ENCODE results near the gene CORO6. TPM values are rescaled to one million over a fixed set of nuclear protein-coding genes. Genes with fewer than 3 reads are reported as not detected.

CORO6 gene
- total and polyA plus RNA-seq, 2 of the 13 experiments (the other 11 are each of a cell fraction or from before 2014, with no cell fraction given): 0.42 to 0.82 TPM

DNA sequence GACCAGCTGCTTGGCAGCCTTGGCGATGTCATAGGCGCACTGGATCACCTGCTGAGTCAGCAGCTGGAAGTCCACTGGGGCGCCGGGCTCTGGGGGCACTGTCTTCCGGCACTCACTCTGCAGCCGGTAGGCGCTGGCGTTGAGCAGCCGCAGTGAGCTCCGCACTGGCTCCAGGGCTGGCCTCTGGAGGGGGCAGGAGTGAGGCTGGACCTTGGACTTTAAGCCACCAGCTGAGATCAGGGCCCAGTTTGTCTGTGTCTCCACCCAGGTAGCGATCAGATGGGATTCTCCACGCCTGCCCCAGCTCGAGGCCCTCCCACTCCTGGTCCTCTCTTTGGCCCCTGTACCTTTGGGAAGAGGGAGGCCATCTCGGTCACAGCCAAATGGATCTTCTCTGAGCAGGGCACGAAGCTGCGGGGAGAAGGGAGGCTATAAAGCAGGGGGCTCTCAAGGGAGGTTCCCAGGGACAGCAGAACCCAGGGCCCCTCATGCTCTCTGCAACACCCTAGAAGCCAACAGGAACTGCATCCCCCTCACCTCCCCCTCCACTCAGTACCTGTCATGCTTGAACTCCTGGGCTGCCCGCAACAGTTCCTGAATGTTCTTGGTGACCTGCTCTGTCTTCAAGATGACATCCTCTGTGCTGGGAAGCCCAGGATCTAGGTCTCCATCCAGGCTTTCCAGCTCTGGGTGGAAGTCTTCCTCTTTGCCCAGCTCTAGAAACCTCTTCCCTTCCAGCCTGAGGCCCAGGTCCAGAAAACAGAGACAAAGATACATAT lies 47.8 kb downstream of the CORO6 start (continued):
- TF ChIP-seq, protein P1, sequence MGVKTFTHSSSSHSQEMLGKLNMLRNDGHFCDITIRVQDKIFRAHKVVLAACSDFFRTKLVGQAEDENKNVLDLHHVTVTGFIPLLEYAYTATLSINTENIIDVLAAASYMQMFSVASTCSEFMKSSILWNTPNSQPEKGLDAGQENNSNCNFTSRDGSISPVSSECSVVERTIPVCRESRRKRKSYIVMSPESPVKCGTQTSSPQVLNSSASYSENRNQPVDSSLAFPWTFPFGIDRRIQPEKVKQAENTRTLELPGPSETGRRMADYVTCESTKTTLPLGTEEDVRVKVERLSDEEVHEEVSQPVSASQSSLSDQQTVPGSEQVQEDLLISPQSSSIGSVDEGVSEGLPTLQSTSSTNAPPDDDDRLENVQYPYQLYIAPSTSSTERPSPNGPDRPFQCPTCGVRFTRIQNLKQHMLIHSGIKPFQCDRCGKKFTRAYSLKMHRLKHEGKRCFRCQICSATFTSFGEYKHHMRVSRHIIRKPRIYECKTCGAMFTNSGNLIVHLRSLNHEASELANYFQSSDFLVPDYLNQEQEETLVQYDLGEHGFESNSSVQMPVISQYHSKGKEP (CRISPR knock-in tag; IDR thresholded peaks at IDR 0.05): no peak
- peak; percentile 91 for TF ChIP-seq SAP130 (CRISPR knock-in tag; IDR thresholded peaks at IDR 0.05; ENCODE audit: low read depth)
- TF ChIP-seq ZNF44 (CRISPR knock-in tag; IDR thresholded peaks at IDR 0.05): no peak
- no peak for TF ChIP-seq ZFP1 (CRISPR knock-in tag; IDR thresholded peaks at IDR 0.05)

DNA sequence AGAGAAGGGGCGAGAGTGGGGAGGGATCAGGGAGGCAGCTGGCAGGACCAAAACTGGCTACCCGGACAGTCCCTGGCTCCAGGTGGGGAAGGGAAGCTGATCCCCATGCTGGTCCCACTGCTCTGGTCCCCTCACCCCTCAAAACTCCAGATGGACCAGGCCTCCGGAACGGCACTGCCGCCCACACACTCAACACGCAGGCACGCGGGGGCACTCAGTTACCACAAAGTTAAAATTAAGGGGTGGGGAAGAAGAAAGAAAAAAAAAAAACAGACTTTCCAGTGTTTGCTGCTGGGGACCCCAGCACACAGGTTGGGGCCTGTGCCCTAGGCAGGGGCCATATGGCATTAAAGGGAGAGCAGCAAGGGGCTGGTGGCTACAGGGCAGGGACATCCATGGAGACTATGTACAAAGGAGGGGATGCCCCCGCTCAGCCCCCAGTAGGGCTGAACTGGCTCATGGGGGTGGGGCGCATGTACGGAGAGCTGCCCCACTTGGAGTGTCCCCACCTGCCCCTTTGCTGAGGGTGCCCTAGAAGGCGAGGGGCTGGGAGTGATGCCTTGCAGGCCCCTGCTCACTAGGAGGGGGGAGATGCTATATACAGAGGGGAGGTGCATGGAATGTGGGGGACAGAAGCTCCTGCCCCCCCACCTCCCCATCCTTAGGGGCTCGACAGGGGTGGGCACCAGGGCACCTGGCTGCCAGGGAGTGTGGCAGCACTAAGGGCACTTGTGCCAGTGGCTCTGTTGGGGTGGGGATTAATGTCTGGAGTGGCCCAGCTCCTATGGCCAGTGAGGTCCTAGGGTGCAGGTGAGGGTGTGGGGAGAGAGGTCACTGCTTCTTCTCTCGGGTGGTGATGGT lies 48.6 kb downstream of the CORO6 start:
- Histone ChIP-seq H3K9ac (ENCODE audit: insufficient read depth, low read depth, low read length) (no peak overlapping the region), H2AFZ (ENCODE audit: low read length) (no peak overlapping the region), H3K4me1 (ENCODE audit: insufficient read depth, low read length) (peaks cover 29% of the 10 kb centered on the region), H3K9me3 (ENCODE audit: low read length) (no peaks in the 10 kb centered on the region), H3K4me2 (ENCODE audit: low read depth, low read length) (peak overlapping the region; percentile 59), H3K4me3 (replicated peaks in 1 of 3; ENCODE audit: insufficient read depth in 1 of 3, low read depth in 2 of 3, low read length in 3 of 3) (peak overlapping the region in 1 of 3 experiments; percentile 30; a peak in 1 of 6 replicates), H3K27me3 (ENCODE audit: control insufficient read depth in 1 of 2, insufficient read depth in 2 of 2, low read length in 2 of 2) (no peaks in the 10 kb centered on the region), H3K27ac (ENCODE audit: extremely low read length, insufficient read depth, low read length) (peak overlapping the region; percentile 46), H3K79me2 (ENCODE audit: insufficient read depth, low read length) (no peaks in the 10 kb centered on the region), H3K36me3 (replicated peaks in 1 of 2; ENCODE audit: control insufficient read depth in 1 of 2, insufficient read depth in 2 of 2, low read length in 2 of 2) (peaks cover 5 to 17% of the 10 kb centered on the region in 2 experiments; a peak in 4 of 5 replicates), H4K20me1 (ENCODE audit: insufficient read depth, low read length) (no peaks in the 10 kb centered on the region)
- no TSS peak for BruUV-seq (replicated peaks)
- in situ Hi-C loops (cut with HindIII; ENCODE audit: extremely low pct_ligation_motif_present, low pct_unique_long_range_greater_than_20kb): no loop called here
- FAIRE-seq (no peak), ATAC-seq (no peak), DNase-seq (ENCODE audit: low spot score) (no peak)
- intact Hi-C loops (cut with micrococcal nuclease; ENCODE audit: unreplicated experiment): loop anchor here (2.0 kb wide), 1 partner anchor 17 kb away; no protein-coding TSS in a partner anchor
- CTCF ChIA-PET (ENCODE audit: low intra/inter-chr PET ratio, low total read pairs): interaction anchor here (1.0 to 1.2 kb wide), 2 partner anchors 18 to 44 kb away, joined by 4 to 5 read pairs; no protein-coding TSS in a partner anchor
- 93% methylated on average over 12 of the region's 14 CpGs for WGBS (ENCODE audit: low lambda C conversion rate)
- POLR2A ChIA-PET: interaction anchor here (0.8 to 1.6 kb wide), 10 partner anchors 8 to 280 kb away, joined by 3 to 23 read pairs (median 3); partner anchors contain the start of genes ABHD15, ANKRD13B and NUFIP2
- TF ChIP-seq, protein P2, sequence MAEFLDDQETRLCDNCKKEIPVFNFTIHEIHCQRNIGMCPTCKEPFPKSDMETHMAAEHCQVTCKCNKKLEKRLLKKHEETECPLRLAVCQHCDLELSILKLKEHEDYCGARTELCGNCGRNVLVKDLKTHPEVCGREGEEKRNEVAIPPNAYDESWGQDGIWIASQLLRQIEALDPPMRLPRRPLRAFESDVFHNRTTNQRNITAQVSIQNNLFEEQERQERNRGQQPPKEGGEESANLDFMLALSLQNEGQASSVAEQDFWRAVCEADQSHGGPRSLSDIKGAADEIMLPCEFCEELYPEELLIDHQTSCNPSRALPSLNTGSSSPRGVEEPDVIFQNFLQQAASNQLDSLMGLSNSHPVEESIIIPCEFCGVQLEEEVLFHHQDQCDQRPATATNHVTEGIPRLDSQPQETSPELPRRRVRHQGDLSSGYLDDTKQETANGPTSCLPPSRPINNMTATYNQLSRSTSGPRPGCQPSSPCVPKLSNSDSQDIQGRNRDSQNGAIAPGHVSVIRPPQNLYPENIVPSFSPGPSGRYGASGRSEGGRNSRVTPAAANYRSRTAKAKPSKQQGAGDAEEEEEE (CRISPR knock-in tag; IDR thresholded peaks at IDR 0.05; ENCODE audit: borderline replicate concordance): no peak
- TF ChIP-seq SIN3A (IDR thresholded peaks at IDR 0.05; ENCODE audit: borderline replicate concordance, low read depth, low read length) (no peak), BHLHE40 (IDR thresholded peaks at IDR 0.05; ENCODE audit: low read length) (no peak), AGO2 (optimal IDR thresholded peaks at IDR 0.05; ENCODE audit: low read depth, low read length) (peak; percentile 46), ZNF569 (CRISPR knock-in tag; IDR thresholded peaks at IDR 0.05; ENCODE audit: borderline replicate concordance) (no peak), PHF8 (CRISPR knock-in tag; IDR thresholded peaks at IDR 0.05) (no peak), HOXA9 (CRISPR knock-in tag; IDR thresholded peaks at IDR 0.05; ENCODE audit: borderline replicate concordance) (0 out of 2 replicates have a peak, but pooled peaks have one; percentile 45), POLR2G (IDR thresholded peaks at IDR 0.05; ENCODE audit: low read depth, low read length) (peak; percentile 4), ZNF619 (CRISPR knock-in tag; IDR thresholded peaks at IDR 0.05) (peak; percentile 32; the same call in 1 of the 2 replicates), RBM22 (optimal IDR thresholded peaks at IDR 0.05; ENCODE audit: low read length) (peak; percentile 76), ZNF589 (CRISPR knock-in tag; conservative IDR thresholded peaks at IDR 0.05) (peak; percentile 45; the same call in 1 of the 2 replicates)
